KMS-11 (cell line): ENCODE measurements around the gene CLCNKA.
"Not testable (repeated sequence)": the region's sequence is repeated elsewhere in the genome, so short reads cannot be mapped to it uniquely, and the experiment has no call there.

Experiments
- H2AFZ ChIP-seq: fragments of 200-600 bp; sonication (generic); 2 replicates; pipeline ENCODE4 v1.6.1; 2016; ENCODE audit warnings: antibody characterized with exemption, mixed run types, low read depth
- H3K27ac ChIP-seq: fragments of 200-600 bp; sonication (generic); 2 replicates; pipeline ENCODE4 v1.6.1; 2016; ENCODE audit warnings: mild to moderate bottlenecking, mixed run types
- H3K27me3 ChIP-seq: fragments of 200-600 bp; sonication (generic); 2 replicates; pipeline ENCODE4 v1.6.1; 2017; ENCODE audit warnings: mild to moderate bottlenecking, low read depth, mixed run types, moderate library complexity; ENCODE audit not compliant: insufficient read depth
- H3K36me3 ChIP-seq: fragments of 200-600 bp; sonication (generic); 2 replicates; pipeline ENCODE4 v1.6.1; 2017; ENCODE audit warnings: mild to moderate bottlenecking, mixed run types; ENCODE audit not compliant: insufficient read depth
- H3K4me1 ChIP-seq: fragments of 200-600 bp; sonication (generic); 2 replicates; pipeline ENCODE4 v1.6.1; 2016; ENCODE audit warnings: mild to moderate bottlenecking, low read depth, mixed run types; ENCODE audit not compliant: poor library complexity, severe bottlenecking
- H3K4me2 ChIP-seq: fragments of 200-600 bp; sonication (generic); 2 replicates; pipeline ENCODE4 v1.7.0; 2016; ENCODE audit warnings: mild to moderate bottlenecking, mixed run types
- H3K4me3 ChIP-seq: fragments of 200-600 bp; sonication (generic); IDR thresholded peaks from 2 replicates; pipeline ENCODE4 v1.6.1; 2017; ENCODE audit warnings: low read depth, low read length, mixed read lengths; ENCODE audit not compliant: insufficient read depth
- H3K79me2 ChIP-seq: fragments of 200-600 bp; sonication (generic); 2 replicates; pipeline ENCODE4 v1.6.1; 2016; ENCODE audit warnings: low read depth, mixed run types; ENCODE audit not compliant: insufficient read depth
- H3K9ac ChIP-seq: fragments of 200-600 bp; sonication (generic); 2 replicates; pipeline ENCODE4 v1.6.1; 2016; ENCODE audit warnings: mild to moderate bottlenecking, mixed run types
- H4K20me1 ChIP-seq: fragments of 200-600 bp; sonication (generic); 2 replicates; pipeline ENCODE4 v1.6.1; 2016; ENCODE audit warnings: mild to moderate bottlenecking, mixed run types; ENCODE audit not compliant: insufficient read depth
- CTCF ChIP-seq: fragments of 200-600 bp; sonication (generic); conservative IDR thresholded peaks from 2 replicates; pipeline ENCODE4 v1.6.1; 2017; ENCODE audit warnings: low read depth, mild to moderate bottlenecking, antibody characterized with exemption, low read length, moderate library complexity, mixed read lengths

Gene CLCNKA

DNA sequence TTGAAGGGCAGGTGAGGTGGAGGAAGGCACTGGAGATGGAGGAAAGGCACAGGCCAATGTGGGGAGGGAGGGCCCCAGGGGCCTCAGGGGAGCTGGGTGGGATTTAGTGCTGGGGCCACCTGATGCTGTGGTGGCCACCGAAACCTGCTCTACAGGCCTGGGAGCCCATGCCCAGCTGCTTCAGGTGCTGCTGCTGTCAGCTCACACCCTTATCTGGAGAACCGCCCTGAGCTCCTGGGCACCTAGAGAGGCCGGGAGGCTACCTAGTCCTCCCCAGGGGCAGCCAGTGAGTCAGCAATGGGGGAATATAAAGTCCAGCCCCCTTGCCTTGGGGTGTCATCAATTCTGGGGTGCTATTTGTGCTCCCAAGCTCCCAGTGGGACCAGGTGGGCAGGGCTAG, 39.4 kb downstream of the CLCNKA start:
- Histone ChIP-seq H3K27ac (no peak overlapping the region), H3K4me2 (no peak overlapping the region), H3K27me3 (no peaks in the 10 kb centered on the region; the same call in 1 of the 2 replicates), H3K4me1 (no peaks in the 10 kb centered on the region), H3K79me2 (no peaks in the 10 kb centered on the region), H2AFZ (no peak overlapping the region), H3K36me3 (no peaks in the 10 kb centered on the region), H3K9ac (no peak overlapping the region), H3K4me3 (no peak overlapping the region), H4K20me1 (no peaks in the 10 kb centered on the region)
- no peak for TF ChIP-seq CTCF

DNA sequence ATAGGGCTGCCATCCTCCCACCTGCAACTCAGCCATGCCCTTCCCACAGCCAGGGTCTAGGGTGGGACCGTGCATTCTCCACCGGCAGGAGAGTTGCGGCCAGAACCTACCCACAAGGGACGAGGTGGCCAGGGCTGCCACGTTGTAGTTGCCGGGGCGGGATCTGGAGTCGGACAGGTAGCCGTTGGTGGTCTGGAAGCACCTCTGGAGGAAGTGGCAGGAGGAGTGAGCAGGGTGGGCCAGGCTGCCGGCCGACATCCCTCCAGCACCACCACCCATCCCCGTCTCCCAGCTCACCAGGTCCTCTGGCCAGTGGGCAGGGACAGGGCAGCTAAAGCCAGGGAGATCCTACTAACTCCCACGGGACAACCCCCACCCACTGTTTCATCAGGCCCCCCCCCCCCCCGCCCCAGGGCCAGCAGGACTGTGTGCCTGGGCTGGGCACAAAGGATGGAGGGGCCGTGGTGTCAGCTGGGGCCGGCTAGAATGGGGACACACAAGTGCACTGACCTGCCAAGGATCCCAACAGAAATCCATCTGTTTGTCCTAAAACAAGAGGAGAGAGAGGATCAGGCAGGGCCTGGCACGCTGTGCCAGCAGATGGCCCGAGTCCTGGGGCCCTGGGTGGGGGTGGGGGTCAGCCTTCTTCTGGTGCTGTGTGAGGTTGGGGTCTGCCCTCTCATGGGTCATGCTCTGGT, 40.3 kb downstream of the CLCNKA start:
- H3K79me2 ChIP-seq, H3K27ac ChIP-seq, H2AFZ ChIP-seq, H4K20me1 ChIP-seq, H3K4me3 ChIP-seq, H3K36me3 ChIP-seq, H3K4me1 ChIP-seq, H3K27me3 ChIP-seq, H3K4me2 ChIP-seq, H3K9ac ChIP-seq: not testable (repeated sequence)

GRCh38 chr1:16062687-16063075, 40.8 kb downstream of the CLCNKA start:
- not testable (repeated sequence) for H3K9ac ChIP-seq

GRCh38 chr1:16063226-16063829, 41.5 kb downstream of the CLCNKA start:
- no peak overlapping the region for H3K4me2 ChIP-seq
- no peak overlapping the region for H2AFZ ChIP-seq
- no peak overlapping the region for H3K9ac ChIP-seq
- H3K79me2 ChIP-seq, result no peaks in the 10 kb centered on the region
- no peak for TF ChIP-seq CTCF
- H3K4me1 ChIP-seq, result peaks cover 9% of the 10 kb centered on the region
- H3K27me3 ChIP-seq, result no peaks in the 10 kb centered on the region; the same call in 1 of the 2 replicates
- H4K20me1 ChIP-seq, result no peaks in the 10 kb centered on the region
- H3K27ac ChIP-seq, result no peak overlapping the region
- no peak overlapping the region for H3K4me3 ChIP-seq
- no peaks in the 10 kb centered on the region for H3K36me3 ChIP-seq

More at GRCh38 chr1:16062687-16063075, 40.8 kb downstream of the CLCNKA start:
- H3K79me2 ChIP-seq, H3K4me3 ChIP-seq, H3K36me3 ChIP-seq, H3K27ac ChIP-seq, H3K4me2 ChIP-seq, H3K27me3 ChIP-seq, H3K4me1 ChIP-seq, H2AFZ ChIP-seq, H4K20me1 ChIP-seq: not testable (repeated sequence)

DNA sequence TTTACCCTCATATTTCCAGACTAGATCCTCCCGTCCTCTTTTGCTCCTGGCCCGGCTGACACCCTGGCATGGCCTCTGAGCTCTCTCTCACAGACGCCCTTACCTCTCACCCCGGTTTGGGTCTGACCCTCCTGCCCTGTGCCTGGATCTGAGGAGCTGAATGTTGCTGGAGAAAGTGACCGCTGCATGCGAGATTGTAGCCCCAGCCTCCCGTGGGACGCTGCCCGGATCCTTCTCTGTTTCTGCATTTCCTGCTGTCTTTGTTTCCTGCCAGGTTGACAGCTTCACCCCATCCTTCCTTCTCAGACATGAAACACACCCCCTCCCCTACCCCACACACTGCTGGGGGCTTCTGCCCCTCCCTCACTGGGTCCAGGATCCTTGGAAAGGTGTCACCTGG, 42.1 kb downstream of the CLCNKA start:
- Histone ChIP-seq H3K9ac (no peak overlapping the region), H2AFZ (no peak overlapping the region)

More for the DNA sequence above, 42.1 kb downstream of the CLCNKA start:
- no peak for TF ChIP-seq CTCF
- H3K27ac ChIP-seq, result no peak overlapping the region
- no peaks in the 10 kb centered on the region; the same call in 1 of the 2 replicates for H3K27me3 ChIP-seq
- H3K4me1 ChIP-seq, result peaks cover 9% of the 10 kb centered on the region
- no peak overlapping the region for H3K4me2 ChIP-seq
- no peak overlapping the region for H3K4me3 ChIP-seq
- no peaks in the 10 kb centered on the region for H3K36me3 ChIP-seq
- no peaks in the 10 kb centered on the region for H3K79me2 ChIP-seq
- no peaks in the 10 kb centered on the region for H4K20me1 ChIP-seq
